ENCODE data around the gene ZNF554.
"Not testable (repeated sequence)": the region's sequence is repeated elsewhere in the genome, so short reads cannot be mapped to it uniquely, and the experiment has no call there.

Gene ZNF554

DNA sequence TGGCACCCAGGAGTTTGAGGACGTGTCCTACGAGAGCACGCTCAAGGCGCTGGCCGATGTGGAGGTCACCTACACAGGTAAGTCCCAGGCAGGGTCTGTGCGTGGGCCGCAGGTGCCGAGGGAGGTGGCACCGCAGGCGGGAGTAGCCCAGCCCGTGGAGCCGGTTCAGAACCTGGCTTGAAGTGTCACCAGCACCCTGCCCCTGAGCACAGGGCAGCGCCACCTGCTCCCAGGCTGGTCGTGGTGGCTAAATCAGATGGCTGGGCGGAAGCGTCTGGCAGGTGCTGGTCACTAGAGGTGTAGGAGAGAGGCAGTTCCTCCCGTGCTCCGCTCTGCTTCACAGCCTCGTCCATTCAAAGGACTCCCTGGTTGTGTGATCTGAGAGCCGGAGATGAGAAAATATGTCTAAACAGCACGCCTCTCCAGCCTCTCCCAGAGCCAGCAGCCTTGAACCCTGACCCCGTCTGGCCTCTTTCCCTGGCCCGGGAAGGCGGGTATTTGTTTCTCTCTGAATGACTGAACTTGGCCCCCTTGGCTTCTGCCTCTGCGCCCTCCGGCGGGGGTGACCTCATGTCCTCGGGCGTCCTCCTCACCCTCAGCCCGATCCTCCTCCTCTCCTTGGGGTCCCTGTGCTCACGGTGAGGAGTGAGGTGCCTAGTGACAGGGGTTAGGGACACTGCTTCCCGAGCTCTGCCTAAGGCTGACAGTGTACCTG, 29.0 kb upstream of the ZNF554 start:
- no peak for DNase-seq (ENCODE audit: extremely low read depth in 1 of 2, low read depth in 1 of 2)

DNA sequence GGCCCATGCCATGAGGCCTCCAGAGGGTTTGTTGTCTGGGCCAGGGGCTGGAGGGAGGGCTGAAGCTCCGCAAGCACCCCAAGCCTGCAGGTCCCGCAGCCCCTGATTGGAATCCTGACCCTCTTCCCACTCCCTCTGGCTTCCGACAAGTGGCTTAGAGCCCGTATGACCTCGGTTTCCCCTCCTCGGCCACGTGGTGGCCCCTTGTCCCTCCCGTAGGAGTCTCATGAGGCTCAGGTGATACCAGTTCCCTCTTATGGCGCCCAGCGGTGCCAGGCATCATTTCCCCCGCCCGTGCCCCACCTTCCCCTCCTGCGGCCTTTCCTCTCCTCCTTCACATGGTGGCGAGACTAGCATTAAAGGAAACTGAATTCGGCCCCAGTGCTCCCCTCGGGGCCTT, 28.2 kb upstream of the ZNF554 start:
- DNase-seq (ENCODE audit: extremely low read depth in 1 of 2, low read depth in 1 of 2): no peak

DNA sequence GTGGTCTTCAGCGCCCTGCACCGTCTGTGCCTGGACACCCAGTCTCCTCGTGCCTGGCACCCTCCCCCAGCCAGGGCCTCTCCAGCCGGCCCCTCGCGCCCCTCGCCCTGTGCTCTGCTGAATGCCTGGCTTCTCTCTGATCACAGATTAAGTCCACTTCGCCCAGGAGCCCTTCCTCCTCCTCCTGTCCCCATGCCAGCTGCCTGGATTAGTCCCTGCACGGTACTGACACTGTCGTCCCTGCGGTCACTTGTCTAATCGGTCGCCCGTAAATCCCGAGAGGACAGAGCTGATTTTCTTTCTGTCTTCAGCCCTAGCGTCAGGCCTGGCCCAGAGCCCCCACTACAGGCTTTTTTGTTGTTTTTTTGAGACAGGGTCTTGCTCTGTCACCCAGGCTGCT, 27.8 kb upstream of the ZNF554 start:
- no peak for DNase-seq (ENCODE audit: extremely low read depth in 1 of 2, low read depth in 1 of 2)

DNA sequence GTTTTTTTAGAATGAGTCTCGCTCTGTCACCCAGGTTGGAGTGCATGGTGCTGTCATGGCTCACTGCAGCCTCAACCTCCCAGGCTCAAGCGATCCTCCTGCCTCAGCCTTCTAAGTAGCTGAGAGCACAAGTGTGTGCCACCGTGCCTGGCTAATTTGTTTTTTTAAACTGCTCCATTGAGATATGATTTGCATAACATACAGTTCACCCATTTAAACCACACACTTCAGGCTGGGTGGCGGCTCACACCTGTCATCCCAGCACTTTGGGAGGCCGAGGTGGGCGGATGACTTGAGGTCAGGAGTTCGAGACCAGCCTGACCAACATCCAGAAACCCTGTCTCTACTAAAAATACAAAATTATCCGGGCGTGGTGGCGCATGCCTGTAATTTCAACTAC, 27.0 kb upstream of the ZNF554 start:
- not testable (repeated sequence) for DNase-seq (ENCODE audit: extremely low read depth in 1 of 2, low read depth in 1 of 2)

DNA sequence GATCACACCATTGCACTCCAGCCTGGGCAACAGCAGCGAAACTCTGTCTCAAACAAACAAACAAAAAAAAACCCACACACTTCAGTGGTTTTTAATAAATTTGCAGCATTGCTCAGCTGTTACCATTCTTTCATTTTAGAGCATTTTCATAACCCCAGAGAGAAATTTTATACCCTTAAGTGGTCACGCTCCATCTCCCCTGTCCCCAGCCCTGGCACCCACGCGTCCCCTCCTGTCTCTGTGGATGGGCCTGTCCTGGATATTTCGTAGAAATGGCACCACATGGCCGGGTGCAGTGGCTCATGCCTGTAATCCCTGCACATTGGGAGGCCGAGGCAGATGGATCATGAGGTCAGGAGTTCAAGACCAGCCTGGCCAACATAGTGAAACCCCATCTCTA, 26.5 kb upstream of the ZNF554 start:
- no peak for DNase-seq (ENCODE audit: extremely low read depth in 1 of 2, low read depth in 1 of 2)

DNA sequence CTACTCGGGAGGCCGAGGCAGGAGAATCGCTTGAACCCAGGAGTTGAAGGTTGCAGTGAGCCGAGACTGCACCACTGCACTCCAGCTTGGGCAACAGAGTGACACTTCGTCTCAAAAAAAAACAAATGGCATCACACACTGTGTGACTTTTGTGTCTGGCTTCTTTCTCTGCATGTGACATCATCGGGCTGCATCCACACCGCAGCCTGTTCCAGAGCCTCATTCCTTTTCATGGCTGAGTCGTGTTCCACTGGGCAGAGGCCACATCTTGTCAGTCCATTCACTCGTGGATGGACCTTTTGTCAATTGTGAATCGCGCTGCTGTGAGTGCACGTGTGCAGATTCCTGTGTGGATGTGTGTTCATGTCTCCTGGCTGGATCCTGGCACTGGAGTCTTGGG, 26.1 kb upstream of the ZNF554 start:
- no peak for DNase-seq (ENCODE audit: extremely low read depth in 1 of 2, low read depth in 1 of 2)

DNA sequence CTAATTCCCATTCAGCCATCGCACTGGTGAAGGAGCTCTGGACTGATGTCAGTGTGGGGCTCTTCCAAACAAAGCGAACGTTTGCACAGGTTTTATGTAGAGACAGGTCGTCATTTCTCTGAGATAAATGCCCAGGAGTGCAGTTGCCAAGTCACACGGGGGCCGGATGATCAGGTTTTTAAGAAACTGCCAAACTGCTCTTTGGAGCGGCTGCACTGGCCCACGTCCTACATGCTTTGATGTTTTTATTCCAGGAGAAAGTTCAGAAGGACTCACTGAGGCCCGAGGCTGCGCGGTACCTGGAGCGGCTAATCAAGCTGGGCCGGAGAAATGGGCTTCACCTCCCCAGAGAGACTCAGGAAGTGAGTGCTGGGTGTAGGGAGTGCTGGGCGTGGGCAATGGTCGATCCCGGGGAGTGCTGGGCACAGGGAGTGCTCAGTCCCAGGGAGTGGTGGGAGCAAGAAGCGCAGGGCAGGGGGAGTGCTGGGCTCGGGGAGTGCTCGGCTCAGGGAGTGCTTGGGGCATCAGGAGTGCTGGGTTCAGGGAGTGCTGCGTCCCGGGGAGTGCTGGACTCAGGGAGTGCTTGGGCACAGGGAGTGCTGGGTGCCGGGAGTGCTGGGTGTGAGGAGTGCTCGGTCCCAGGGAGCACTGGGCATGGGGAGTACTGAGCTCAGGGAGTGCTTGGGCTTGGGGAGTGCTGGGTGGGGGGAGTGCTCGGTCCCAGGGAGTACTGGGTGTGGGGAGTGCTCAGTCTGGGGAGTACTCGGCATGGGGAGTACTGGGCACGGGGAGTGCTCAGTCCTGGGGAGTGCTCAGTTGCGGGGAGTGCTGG, 23.6 kb upstream of the ZNF554 start:
- DNase-seq (ENCODE audit: extremely low read depth in 1 of 2, low read depth in 1 of 2): no peak

DNA sequence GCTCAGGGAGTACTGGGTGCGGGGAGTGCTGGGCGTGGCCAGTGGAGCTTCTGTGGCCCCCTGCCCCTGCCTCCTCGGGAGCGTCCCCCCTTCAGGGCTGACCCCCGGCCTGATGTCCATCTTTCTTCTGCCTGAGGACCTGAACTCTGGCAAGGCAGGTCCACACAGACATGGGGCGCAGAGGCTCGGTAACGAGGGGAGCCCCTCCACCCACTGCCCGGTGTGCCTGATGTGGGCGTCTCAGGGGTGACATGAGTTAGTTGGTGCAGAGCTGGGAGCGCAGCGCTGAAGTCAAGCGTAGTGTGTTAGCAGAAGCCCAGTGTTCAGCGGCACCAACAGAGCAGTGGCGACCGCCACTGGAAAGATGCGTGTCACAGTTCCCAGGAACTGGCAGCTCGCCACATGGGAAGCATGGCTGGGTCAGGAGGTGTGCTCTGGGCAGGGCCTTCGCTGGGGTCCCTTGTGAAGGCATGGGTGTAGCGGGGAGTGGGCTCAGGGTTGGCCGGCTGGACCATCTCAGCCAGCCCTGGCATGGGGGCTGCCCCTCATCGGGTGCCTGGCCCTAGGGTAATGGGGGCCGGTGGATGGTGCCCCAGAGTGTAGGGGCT, 22.9 kb upstream of the ZNF554 start:
- no peak for DNase-seq (ENCODE audit: extremely low read depth in 1 of 2, low read depth in 1 of 2)

DNA sequence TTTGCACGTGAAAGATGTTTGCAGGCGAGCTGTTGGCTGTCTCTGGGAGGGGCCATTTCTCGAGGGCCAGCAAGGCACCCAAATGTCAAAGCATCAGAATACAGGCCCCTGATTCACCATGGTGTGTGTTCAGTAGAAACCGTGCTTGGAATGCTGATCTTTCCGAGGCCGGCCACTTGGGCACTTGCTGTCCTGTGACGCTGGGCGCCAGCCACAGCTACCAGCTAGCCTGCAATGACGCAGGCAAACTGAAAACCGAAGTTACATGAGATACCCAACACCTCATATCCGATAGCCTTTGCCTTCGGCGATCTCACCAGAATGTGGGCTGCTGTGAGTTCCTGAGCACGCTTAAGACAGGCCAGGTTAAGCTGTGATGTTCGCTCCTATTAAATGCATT, 22.4 kb upstream of the ZNF554 start:
- no peak for DNase-seq (ENCODE audit: extremely low read depth in 1 of 2, low read depth in 1 of 2)

DNA sequence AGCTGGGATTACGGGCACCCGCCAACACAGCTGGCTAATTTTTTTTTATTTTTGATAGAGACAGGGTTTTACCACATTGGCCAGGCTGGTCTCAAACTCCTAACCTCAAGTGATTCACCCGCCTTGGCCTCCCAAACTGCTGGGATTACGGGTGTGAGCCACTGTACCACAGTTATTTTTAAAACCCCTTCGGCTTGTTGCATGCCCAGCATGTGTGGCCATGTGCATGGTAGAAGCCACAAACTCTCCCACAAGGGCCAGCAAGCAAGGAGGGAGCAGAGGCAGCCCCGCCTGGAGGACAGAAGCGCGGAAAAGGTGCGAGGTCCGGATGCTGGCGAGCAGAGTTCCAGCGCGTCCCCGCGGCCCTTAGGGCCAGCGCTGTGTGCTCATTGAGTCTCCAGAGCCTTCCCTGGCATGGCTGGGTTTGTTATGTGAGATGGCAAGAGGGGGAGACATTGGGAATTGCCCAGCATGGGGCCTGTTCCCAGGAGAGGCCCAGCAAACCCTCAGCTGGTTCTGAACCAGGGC, 21.4 kb upstream of the ZNF554 start:
- DNase-seq (ENCODE audit: extremely low read depth in 1 of 2, low read depth in 1 of 2): no peak

DNA sequence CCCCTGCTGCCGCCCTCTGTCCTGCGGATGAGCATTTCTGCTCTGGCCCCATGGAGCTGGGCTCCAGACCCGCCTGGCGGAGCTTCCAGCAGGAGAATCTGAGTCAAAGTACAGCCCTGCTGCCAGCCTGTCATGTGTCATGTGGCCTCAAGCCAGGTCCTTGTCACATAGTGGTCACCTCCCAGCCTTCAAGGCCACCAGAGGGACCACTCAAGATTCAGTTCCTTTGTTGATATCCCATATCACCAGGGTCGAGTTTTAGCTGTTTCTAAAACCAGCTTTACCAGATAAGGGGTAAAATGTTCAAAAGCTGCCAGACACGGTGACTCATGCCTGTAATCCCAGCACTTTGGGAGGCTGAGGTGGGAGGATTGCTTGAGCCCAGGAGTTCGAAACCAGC, 20.9 kb upstream of the ZNF554 start:
- DNase-seq (ENCODE audit: extremely low read depth in 1 of 2, low read depth in 1 of 2): no peak

DNA sequence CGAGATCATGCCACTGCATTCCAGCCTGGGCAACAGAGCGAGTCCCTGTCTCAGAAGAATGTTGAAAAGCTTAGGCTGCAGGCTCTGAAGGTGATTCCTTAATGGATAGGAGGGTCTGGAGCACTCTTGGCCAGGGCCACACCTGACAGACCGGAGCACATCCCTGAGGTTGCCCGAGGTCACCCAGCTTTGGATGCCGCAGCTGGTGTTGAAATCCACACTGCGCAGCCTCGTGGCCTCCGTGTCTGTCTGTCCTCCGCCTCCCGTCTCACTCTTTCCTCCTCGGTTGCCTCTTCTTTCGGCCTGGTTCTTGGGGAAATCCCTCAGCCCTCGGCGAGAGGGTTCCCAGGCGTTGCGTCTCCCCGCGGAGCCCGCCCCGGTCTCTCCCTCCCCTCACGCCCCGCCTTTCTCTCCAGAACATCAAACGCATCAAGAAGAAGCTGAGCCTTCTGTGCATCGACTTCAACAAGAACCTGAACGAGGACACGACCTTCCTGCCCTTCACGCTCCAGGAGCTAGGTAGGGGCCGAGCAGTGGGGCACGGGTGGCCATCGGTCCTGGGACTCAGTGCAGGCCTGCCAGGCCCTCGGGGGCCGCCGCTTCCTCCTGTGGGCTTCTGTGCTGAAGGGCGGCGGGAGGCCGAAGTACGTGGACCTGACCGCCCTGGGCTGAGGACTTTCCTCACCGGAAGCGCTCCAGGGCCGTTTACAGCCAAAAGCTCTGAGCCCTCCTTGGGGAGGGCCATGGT, 20.2 kb upstream of the ZNF554 start:
- DNase-seq (ENCODE audit: extremely low read depth in 1 of 2, low read depth in 1 of 2): no peak

DNA sequence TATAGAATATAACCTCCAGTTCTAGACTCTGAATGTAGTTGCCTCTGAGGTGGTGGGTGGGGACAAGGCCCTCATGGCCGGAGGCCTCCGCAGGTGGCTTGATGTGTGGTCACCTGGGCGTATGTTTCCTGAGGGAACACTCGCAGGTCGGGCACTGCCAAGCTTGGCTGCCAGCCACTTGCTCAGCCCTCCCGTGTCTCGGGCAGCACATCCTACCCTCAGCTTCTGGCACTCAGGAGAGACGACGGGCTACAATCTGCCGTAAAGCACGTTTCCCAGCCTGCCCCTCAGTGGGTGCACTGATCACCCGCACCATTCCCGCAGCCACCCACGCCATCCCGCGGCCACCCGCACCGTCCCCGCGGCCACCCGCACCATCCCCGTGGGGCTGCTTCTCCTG, 19.2 kb upstream of the ZNF554 start:
- no peak for DNase-seq (ENCODE audit: extremely low read depth in 1 of 2, low read depth in 1 of 2)

DNA sequence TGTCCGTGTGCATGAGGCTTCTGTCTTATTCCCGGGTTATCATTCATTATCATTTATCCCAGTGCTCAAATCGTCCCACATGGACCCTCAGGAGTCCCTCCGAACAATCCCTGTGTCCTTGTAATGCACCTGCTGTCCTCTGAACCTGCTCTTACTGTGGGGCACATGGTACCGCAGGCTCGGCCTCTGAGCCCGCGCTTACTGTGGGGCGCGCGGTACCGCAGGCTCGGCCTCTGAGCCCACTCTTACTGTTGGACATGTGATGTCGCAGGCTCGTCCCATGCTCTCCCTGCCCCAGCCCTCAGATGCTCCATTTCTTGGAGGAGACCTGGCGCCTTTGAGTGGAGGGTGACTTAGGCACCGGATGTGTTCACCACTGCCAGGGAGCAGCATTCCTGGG, 16.8 kb upstream of the ZNF554 start:
- no peak for DNase-seq (ENCODE audit: extremely low read depth in 1 of 2, low read depth in 1 of 2)

DNA sequence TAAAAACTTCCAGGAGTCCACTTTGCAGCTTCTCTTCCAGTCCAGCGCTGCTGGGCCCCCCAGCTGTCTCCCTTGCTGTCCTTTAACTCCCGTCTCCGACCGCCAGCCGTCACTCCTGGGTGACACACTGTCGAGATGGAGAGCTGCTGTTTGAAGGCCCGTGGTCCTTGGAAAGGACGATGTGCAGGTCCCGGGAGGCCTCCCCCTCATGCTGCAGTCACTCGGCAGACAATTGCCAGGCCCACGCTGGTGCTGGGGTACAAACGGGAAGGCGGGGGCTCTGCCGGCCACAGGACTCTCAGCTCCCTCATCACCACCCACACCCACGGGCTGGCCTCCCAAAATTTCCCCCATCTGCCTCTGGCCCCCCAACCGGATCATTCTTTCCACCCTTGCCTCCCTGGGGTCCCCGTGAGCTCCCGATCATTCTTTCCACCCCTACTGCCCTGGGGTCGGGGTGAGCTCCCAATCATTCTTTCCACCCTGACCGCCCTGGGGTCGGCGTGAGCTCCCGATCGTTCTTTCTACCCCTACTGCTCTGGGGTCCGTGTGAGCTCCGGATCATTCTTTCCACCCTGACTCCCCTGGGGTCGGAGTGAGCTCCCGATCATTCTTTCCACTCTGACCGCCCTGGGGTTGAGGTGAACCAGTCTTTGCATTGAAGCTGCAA, 16.0 kb upstream of the ZNF554 start:
- no peak for DNase-seq (ENCODE audit: extremely low read depth in 1 of 2, low read depth in 1 of 2)

DNA sequence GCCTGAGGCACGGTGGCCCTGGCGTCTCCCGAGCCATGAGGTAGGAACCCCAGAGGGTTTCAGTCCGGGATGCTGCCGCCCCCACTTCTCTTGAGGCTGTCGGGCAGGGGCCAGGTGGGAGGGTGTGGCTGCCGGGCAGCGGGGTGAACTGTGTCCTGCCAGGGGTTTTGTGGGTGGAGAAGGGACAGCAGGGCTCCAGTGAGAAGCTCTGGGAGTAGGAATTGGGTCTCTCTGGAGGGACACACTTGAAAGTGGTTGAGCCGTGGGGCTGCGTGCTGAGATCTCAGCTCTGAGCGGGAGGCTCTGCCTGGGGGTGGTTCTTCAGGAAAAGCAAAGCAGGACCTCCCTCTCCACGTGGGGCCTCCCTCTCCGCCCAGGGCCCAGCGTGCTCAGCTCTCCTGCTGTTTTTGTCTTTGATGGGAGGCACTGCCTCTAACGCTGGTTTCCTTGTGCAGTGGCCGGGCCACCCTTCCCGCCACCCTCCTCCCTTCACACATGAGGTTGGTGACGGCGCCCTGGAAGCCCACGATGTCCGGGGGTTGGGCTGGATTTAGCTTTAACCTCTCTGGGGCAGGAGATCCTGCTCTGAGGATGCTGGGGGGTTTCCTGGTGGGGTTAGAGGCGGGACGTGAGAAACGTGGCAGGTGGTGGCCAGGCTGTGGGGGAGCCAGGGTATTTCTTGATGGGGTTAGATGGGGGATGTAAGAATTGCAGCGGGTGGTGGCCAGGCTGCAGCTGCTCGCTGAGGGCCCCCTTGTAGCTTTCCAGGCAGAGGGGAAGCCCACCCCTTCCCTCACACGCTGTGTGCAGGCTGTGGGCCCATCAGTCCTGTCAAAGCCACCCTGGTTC, 15.3 kb upstream of the ZNF554 start:
- DNase-seq (ENCODE audit: extremely low read depth in 1 of 2, low read depth in 1 of 2): no peak

DNA sequence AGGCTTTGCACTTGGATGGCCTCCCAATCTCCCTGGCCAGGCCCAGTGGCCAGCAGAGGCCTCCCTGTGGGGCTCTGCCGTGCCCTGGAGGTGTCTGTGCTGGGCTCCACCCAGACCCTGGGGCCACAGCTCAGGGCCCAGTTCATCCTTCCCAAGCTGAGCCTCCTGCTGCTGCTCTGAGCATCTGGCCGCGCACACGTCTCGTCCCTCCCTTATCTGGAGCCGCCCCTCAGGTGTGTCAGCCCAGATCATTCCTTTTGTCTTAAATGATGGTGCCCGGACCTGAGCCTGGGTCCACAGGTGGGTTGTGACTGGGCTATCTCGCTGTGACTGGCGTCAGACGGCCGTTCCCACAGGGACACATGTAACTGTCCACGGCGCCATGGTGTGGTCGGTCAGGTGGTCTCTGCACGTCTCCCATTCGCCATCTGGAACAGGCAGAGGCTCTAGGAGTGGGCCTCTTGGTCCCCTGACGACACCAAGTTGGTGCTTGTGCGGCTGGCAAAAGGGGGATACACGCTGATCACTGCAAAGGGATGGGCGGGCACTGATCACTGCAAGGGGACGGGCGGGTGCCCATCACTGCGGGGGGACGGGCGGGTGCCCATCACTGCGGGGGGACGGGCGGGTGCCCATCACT, 14.3 kb upstream of the ZNF554 start:
- DNase-seq (ENCODE audit: extremely low read depth in 1 of 2, low read depth in 1 of 2): no peak

DNA sequence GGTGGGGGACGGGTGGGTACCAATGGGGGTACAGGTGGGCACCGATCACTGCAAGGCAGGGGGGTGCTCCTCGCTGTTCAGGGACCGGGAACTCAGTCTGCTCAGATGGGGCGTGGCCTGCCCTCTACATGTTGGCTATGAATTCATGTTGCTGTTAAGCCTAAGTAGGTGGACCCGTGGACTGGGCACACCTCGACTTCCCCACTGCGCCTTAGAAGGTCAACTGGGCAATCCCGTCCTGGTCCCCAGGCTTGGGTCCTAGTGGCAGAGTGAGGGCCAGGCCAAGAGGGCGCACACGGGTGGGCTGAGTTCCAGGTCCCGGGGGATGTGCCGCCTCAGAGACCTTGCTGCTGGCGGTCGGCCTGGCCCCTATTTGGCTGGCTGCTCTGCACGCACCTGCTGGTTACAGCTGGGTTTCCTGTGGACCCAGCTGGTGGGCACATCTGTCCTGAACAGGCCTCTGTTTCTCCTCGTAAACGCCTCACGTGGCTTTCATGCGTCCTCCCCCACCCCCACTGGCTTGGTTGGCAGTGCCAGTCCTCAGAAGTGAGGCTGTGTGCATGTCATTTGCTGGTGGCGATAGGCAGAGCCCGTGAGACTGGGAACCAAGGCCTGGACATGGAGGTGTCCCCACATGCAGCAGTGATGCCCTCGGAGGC, 13.5 kb upstream of the ZNF554 start:
- no peak for DNase-seq (ENCODE audit: extremely low read depth in 1 of 2, low read depth in 1 of 2)

Data from stimulated activated CD8-positive, alpha-beta memory T cell treated with anti-CD3 and anti-CD28 coated beads, Interleukin-7, amount 100 ng/mL, for 48 hours (primary cell).